ENCODE results near the gene TSC2. TPM values are rescaled to one million over a fixed set of nuclear protein-coding genes. Genes with fewer than 3 reads are reported as not detected.

The TSC2 gene
- total and polyA plus RNA-seq, 2 of the 13 experiments (the other 11 are each of a cell fraction or from before 2014, with no cell fraction given): 19.6 to 40.4 TPM

DNA sequence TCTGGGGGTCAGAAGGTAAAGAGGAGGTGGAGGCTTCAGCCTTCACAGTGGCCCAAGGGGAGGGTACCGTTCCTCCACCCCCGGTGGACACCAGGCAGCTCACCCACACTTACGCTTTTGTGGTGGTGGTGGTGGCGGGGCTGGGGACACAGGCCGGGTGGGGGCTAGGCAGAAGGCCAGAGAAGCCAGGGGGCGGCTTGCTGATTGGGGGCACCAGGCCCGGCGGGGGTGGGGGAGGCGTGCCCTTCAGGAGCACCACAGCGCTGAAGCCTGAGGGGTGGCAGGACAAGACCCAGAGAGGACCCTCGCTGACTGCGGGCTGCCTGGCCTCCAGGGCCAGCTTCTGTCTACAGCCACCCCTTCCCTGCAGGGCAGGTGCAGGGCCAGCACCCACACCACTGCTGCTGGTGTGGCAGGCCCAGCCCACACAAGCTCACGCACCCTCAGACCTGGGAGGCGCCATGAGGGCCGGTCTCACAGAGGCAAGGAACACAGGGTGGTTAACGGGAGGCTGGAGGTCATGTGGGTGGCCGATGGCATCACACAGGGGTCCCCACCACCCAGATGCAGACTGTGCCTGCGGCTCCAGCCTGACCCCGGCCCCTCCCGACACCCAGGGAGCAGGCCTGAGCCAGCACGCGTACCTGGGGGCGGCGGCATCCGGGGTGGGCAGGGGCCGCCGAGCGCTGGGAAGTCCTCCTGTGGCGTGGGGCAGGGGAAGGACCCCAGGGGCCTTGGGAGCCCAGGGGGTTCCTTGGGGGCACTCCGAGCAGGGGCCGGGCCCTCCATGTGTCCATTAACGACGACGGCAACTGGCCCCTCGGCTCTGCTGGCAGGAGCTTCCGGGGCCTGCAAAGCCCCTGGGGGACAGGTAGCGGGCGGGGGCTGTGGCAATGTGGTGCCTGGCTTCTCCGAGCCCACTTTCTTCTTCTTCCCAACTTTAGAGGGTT is 48.7 kb upstream of the TSC2 start:
- Histone ChIP-seq H3K4me3 (replicated peaks in 1 of 3; ENCODE audit: insufficient read depth in 1 of 3, low read depth in 2 of 3, low read length in 3 of 3) (no peak overlapping the region), H2AFZ (ENCODE audit: low read length) (no peak overlapping the region), H3K9me3 (ENCODE audit: low read length) (no peaks in the 10 kb centered on the region), H3K4me1 (ENCODE audit: insufficient read depth, low read length) (peaks cover 5% of the 10 kb centered on the region), H3K36me3 (replicated peaks in 1 of 2; ENCODE audit: control insufficient read depth in 1 of 2, insufficient read depth in 2 of 2, low read length in 2 of 2) (peaks cover 29 to 45% of the 10 kb centered on the region in 2 experiments), H3K9ac (ENCODE audit: insufficient read depth, low read depth, low read length) (no peak overlapping the region), H3K27me3 (ENCODE audit: control insufficient read depth in 1 of 2, insufficient read depth in 2 of 2, low read length in 2 of 2) (no peaks in the 10 kb centered on the region), H3K4me2 (ENCODE audit: low read depth, low read length) (no peak overlapping the region), H3K79me2 (ENCODE audit: insufficient read depth, low read length) (peaks cover 3% of the 10 kb centered on the region), H3K27ac (ENCODE audit: extremely low read length, insufficient read depth, low read length) (no peak overlapping the region), H4K20me1 (ENCODE audit: insufficient read depth, low read length) (peaks cover 5% of the 10 kb centered on the region; the same call in 1 of the 2 replicates)
- TF ChIP-seq, protein P1, sequence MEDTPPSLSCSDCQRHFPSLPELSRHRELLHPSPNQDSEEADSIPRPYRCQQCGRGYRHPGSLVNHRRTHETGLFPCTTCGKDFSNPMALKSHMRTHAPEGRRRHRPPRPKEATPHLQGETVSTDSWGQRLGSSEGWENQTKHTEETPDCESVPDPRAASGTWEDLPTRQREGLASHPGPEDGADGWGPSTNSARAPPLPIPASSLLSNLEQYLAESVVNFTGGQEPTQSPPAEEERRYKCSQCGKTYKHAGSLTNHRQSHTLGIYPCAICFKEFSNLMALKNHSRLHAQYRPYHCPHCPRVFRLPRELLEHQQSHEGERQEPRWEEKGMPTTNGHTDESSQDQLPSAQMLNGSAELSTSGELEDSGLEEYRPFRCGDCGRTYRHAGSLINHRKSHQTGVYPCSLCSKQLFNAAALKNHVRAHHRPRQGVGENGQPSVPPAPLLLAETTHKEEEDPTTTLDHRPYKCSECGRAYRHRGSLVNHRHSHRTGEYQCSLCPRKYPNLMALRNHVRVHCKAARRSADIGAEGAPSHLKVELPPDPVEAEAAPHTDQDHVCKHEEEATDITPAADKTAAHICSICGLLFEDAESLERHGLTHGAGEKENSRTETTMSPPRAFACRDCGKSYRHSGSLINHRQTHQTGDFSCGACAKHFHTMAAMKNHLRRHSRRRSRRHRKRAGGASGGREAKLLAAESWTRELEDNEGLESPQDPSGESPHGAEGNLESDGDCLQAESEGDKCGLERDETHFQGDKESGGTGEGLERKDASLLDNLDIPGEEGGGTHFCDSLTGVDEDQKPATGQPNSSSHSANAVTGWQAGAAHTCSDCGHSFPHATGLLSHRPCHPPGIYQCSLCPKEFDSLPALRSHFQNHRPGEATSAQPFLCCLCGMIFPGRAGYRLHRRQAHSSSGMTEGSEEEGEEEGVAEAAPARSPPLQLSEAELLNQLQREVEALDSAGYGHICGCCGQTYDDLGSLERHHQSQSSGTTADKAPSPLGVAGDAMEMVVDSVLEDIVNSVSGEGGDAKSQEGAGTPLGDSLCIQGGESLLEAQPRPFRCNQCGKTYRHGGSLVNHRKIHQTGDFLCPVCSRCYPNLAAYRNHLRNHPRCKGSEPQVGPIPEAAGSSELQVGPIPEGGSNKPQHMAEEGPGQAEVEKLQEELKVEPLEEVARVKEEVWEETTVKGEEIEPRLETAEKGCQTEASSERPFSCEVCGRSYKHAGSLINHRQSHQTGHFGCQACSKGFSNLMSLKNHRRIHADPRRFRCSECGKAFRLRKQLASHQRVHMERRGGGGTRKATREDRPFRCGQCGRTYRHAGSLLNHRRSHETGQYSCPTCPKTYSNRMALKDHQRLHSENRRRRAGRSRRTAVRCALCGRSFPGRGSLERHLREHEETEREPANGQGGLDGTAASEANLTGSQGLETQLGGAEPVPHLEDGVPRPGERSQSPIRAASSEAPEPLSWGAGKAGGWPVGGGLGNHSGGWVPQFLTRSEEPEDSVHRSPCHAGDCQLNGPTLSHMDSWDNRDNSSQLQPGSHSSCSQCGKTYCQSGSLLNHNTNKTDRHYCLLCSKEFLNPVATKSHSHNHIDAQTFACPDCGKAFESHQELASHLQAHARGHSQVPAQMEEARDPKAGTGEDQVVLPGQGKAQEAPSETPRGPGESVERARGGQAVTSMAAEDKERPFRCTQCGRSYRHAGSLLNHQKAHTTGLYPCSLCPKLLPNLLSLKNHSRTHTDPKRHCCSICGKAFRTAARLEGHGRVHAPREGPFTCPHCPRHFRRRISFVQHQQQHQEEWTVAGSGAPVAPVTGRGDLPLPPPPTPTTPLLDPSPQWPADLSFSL (CRISPR knock-in tag; IDR thresholded peaks at IDR 0.05): no peak
- TF ChIP-seq RBFOX2 (IDR thresholded peaks at IDR 0.05; ENCODE audit: low read depth, low read length) (0 out of 2 replicates have a peak, but pooled peaks have one; percentile 34), AGO2 (optimal IDR thresholded peaks at IDR 0.05; ENCODE audit: low read depth, low read length) (peak; percentile 18)
- ATAC-seq: no peak
- FAIRE-seq: no peak
- intact Hi-C loops (cut with micrococcal nuclease; ENCODE audit: unreplicated experiment): no loop called here
- no peak for DNase-seq (ENCODE audit: low spot score)
- ChIA-PET POLR2A (interaction anchor here (1.3 to 2.3 kb wide), 2 partner anchors 10 to 35 kb away, joined by 3 to 6 read pairs; partner anchors contain the start of gene RPS2), CTCF (ENCODE audit: low intra/inter-chr PET ratio, low total read pairs) (no interaction called here)
- WGBS (ENCODE audit: low lambda C conversion rate): 99% methylated on average over 22 of the region's 39 CpGs
- in situ Hi-C loops (cut with HindIII; ENCODE audit: extremely low pct_ligation_motif_present, low pct_unique_long_range_greater_than_20kb): no loop called here
- BruUV-seq (replicated peaks): no TSS peak
